M059J (cell line): ENCODE results near the gene SIDT2. TPM values are rescaled to one million over a fixed set of nuclear protein-coding genes. Genes with fewer than 3 reads are reported as not detected.

Experiments
- total RNA-seq: library from RNA; depleted of rRNA; stranded (reverse); fragments of >200 nt; shearing (Covaris generic); gene quantifications from 2 replicates; pipeline ENCODE4 v1.2.3, GENCODE V29; 2014; rRNA removed

The SIDT2 gene
- total RNA-seq, 1 experiment from 2014 or later: 13.6 TPM

Other genes starting within 250 kb of the SIDT2 start
- 9.6 and 11.0 TPM in 2 replicates for gene SIK3, start 80.3 kb upstream of the SIDT2 start, total RNA-seq
- 104 and 152 TPM in 2 replicates for gene PAFAH1B2, start 34.5 kb upstream of the SIDT2 start, total RNA-seq
- 335 and 409 TPM in 2 replicates for gene TAGLN, start 20.6 kb downstream of the SIDT2 start, total RNA-seq
- 32.0 and 33.6 TPM in 2 replicates for gene PCSK7, start 53.3 kb downstream of the SIDT2 start, total RNA-seq
- gene RNF214, start 53.9 kb downstream of the SIDT2 start, total RNA-seq: 7.8 and 7.9 TPM in 2 replicates
- 0.39 and 2.3 TPM in 2 replicates for gene BACE1-AS, start 112.6 kb downstream of the SIDT2 start, total RNA-seq
- 40.9 and 43.3 TPM in 2 replicates for gene BACE1, start 137.5 kb downstream of the SIDT2 start, total RNA-seq
- 8.4 and 20.6 TPM in 2 replicates for gene CEP164, start 149.1 kb downstream of the SIDT2 start, total RNA-seq